Activated CD4-positive, alpha-beta T cell treated with anti-CD3 and anti-CD28 coated beads, Interleukin-2, Interleukin-4, amounts not matched to agents 100 ng/mL and 50 ng/mL, durations not matched to agents 16 hours and 8 hours (primary cell): ENCODE data around the gene RAPGEF1.

Source experiments
- DNase-seq: peaks from one replicate; pipeline ENCODE4 v3.0.0-alpha.2; 2020; ENCODE audit warnings: low spot score

Gene RAPGEF1

GRCh38 chr9:131623655-131624330 is 116.1 kb downstream of the RAPGEF1 start:
- no peak for DNase-seq

GRCh38 chr9:131622523-131622922 is 117.4 kb downstream of the RAPGEF1 start:
- DNase-seq, result no peak

- DNase-seq, result no peak
Measured at GRCh38 chr9:131621551-131622358, 118.1 kb downstream of the RAPGEF1 start.

GRCh38 chr9:131620764-131621520 is 118.9 kb downstream of the RAPGEF1 start:
- no peak for DNase-seq

GRCh38 chr9:131619680-131620079 is 120.2 kb downstream of the RAPGEF1 start:
- DNase-seq, result no peak

GRCh38 chr9:131618785-131619184 is 121.1 kb downstream of the RAPGEF1 start:
- DNase-seq, result no peak

- DNase-seq, result no peak
Measured at GRCh38 chr9:131618071-131618479, 121.8 kb downstream of the RAPGEF1 start.

GRCh38 chr9:131617611-131618010 is 122.3 kb downstream of the RAPGEF1 start:
- DNase-seq, result no peak

- no peak for DNase-seq
Measured at GRCh38 chr9:131616983-131617604, 122.8 kb downstream of the RAPGEF1 start.

GRCh38 chr9:131614340-131614915 is 125.4 kb downstream of the RAPGEF1 start:
- DNase-seq, result no peak

- DNase-seq, result no peak
Measured at GRCh38 chr9:131613921-131614320, 126.0 kb downstream of the RAPGEF1 start.

- no peak for DNase-seq
Measured at GRCh38 chr9:131612851-131613250, 127.0 kb downstream of the RAPGEF1 start.

- DNase-seq, result no peak
Measured at GRCh38 chr9:131611586-131612315, 128.1 kb downstream of the RAPGEF1 start.

- DNase-seq, result no peak
Measured at GRCh38 chr9:131610231-131610761, 129.6 kb downstream of the RAPGEF1 start.

GRCh38 chr9:131609099-131609830 is 130.6 kb downstream of the RAPGEF1 start:
- no peak for DNase-seq

GRCh38 chr9:131608493-131609037 is 131.3 kb downstream of the RAPGEF1 start:
- DNase-seq, result no peak

- DNase-seq, result no peak
Measured at GRCh38 chr9:131607591-131607990, 132.3 kb downstream of the RAPGEF1 start.

GRCh38 chr9:131606896-131607567 is 132.8 kb downstream of the RAPGEF1 start:
- no peak for DNase-seq
